HEK293T (cell line): ENCODE measurements around the gene GRIK1.

ENCODE experiments used
- CTCF ChIA-PET: fragments of 350-600 bp; formaldehyde crosslinking; extraction: SDS; loops from one replicate; lab custom pipeline; 2021; ENCODE audit warnings: antibody characterized with exemption, inconsistent platforms; lab: Yijun Ruan, JAX
- POLR2A ChIA-PET: fragments of 350-600 bp; formaldehyde crosslinking; extraction: SDS; loops from one replicate; lab custom pipeline; 2020; ENCODE audit warnings: antibody characterized with exemption, inconsistent platforms; lab: Yijun Ruan, JAX
- DNase-seq: peaks from one replicate; pipeline ENCODE4 v3.0.0; 2012; ENCODE audit warnings: mixed read lengths; ENCODE audit errors: extremely low spot score
- ARNT ChIP-seq: fragments of 450-650 bp; IDR thresholded peaks from 2 replicates; pipeline ENCODE4 v1.6.1; 2017; ENCODE audit warnings: mild to moderate bottlenecking
- BHLHE40 ChIP-seq: fragments of 450-650 bp; IDR thresholded peaks from 2 replicates; pipeline ENCODE4 v1.6.1; 2016; ENCODE audit warnings: mild to moderate bottlenecking, moderate library complexity, borderline replicate concordance
- CTBP1 ChIP-seq: fragments of 450-650 bp; IDR thresholded peaks from 2 replicates; pipeline ENCODE4 v1.6.1; 2016; ENCODE audit warnings: borderline replicate concordance
- ELF4 ChIP-seq: fragments of 450-650 bp; IDR thresholded peaks from 2 replicates; pipeline ENCODE4 v1.6.1; 2017; ENCODE audit warnings: antibody characterized with exemption
- FOXA1 ChIP-seq: fragments of 450-650 bp; IDR thresholded peaks from 2 replicates; pipeline ENCODE4 v1.6.1; 2016; ENCODE audit warnings: mild to moderate bottlenecking
- FOXK2 ChIP-seq: fragments of 450-650 bp; IDR thresholded peaks from 2 replicates; pipeline ENCODE4 v1.6.1; 2016; ENCODE audit warnings: mild to moderate bottlenecking
- FOXM1 ChIP-seq: fragments of 450-650 bp; IDR thresholded peaks from 2 replicates; pipeline ENCODE4 v1.6.1; 2017; ENCODE audit warnings: mild to moderate bottlenecking, borderline replicate concordance
- HDGF ChIP-seq: fragments of 450-650 bp; IDR thresholded peaks from 2 replicates; pipeline ENCODE4 v1.6.1; 2017; ENCODE audit warnings: antibody characterized with exemption, borderline replicate concordance
- L3MBTL2 ChIP-seq: fragments of 450-650 bp; conservative IDR thresholded peaks from 2 replicates; pipeline ENCODE4 v1.6.1; 2016; ENCODE audit warnings: mild to moderate bottlenecking
- LEF1 ChIP-seq: fragments of 450-650 bp; IDR thresholded peaks from 2 replicates; pipeline ENCODE4 v1.6.1; 2017; ENCODE audit warnings: mild to moderate bottlenecking, borderline replicate concordance
- NFRKB ChIP-seq: fragments of 450-650 bp; IDR thresholded peaks from 2 replicates; pipeline ENCODE4 v1.6.1; 2016; ENCODE audit warnings: mild to moderate bottlenecking, moderate library complexity
- SP1 ChIP-seq: fragments of 450-650 bp; IDR thresholded peaks from 2 replicates; pipeline ENCODE4 v1.6.1; 2017
- SUZ12 ChIP-seq: fragments of 450-650 bp; IDR thresholded peaks from 2 replicates; pipeline ENCODE4 v1.6.1; 2016; ENCODE audit warnings: mild to moderate bottlenecking
- TARDBP ChIP-seq: fragments of 450-650 bp; IDR thresholded peaks from 2 replicates; pipeline ENCODE4 v1.6.1; 2016
- ZNF384 ChIP-seq: fragments of 450-650 bp; IDR thresholded peaks from 2 replicates; pipeline ENCODE4 v1.6.1; 2016
- TF ChIP-seq, protein P1 (sequence below): fragments of 450-650 bp; IDR thresholded peaks from 2 replicates; pipeline ENCODE4 v1.6.1; 2016

Gene GRIK1

DNA sequence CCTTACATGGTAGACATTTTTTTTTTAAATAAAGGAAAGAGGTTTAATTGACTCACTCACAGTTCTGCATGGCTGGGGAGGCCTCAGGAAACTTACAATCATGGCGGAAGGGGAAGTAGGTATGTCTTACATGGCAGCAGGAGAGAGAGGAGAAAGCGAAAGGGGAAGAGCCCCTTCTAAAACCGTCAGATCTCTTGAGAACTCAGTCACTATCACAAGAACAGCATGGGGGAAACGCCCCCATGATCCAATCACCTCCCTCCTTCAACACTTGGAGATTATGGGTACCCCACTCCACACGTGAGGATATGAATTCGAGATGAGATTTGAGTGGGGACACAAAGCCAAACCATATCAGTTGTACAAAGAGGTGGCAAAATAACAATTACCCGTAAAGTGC is 301.7 kb downstream of the GRIK1 start:
- DNase-seq = no peak

GRCh38 chr21:29637553-29637952 is 302.2 kb downstream of the GRIK1 start:
- POLR2A ChIA-PET = no interaction called here
- no peak for DNase-seq

More for the DNA sequence above, 301.7 kb downstream of the GRIK1 start:
- CTCF ChIA-PET = no interaction called here
- no peak for TF ChIP-seq HDGF
- no peak for TF ChIP-seq LEF1
- no peak for TF ChIP-seq FOXK2
- TF ChIP-seq ELF4 = no peak
- TF ChIP-seq, protein P1, sequence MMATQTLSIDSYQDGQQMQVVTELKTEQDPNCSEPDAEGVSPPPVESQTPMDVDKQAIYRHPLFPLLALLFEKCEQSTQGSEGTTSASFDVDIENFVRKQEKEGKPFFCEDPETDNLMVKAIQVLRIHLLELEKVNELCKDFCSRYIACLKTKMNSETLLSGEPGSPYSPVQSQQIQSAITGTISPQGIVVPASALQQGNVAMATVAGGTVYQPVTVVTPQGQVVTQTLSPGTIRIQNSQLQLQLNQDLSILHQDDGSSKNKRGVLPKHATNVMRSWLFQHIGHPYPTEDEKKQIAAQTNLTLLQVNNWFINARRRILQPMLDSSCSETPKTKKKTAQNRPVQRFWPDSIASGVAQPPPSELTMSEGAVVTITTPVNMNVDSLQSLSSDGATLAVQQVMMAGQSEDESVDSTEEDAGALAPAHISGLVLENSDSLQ = no peak
- TF ChIP-seq ARNT = no peak
- TF ChIP-seq L3MBTL2 = no peak
- TF ChIP-seq NFRKB = no peak
- no peak for TF ChIP-seq ZNF384
- no peak for TF ChIP-seq SP1
- TF ChIP-seq TARDBP = no peak
- no peak for TF ChIP-seq BHLHE40
- TF ChIP-seq FOXA1 = no peak
- POLR2A ChIA-PET = no interaction called here

GRCh38 chr21:29637134-29637533 is 302.7 kb downstream of the GRIK1 start:
- CTCF ChIA-PET = no interaction called here
- TF ChIP-seq HDGF = no peak
- TF ChIP-seq FOXM1 = no peak
- TF ChIP-seq TARDBP = no peak
- TF ChIP-seq LEF1 = no peak
- no peak for TF ChIP-seq L3MBTL2
- no peak for TF ChIP-seq CTBP1
- no peak for TF ChIP-seq SUZ12
- TF ChIP-seq FOXA1 = no peak
- TF ChIP-seq ARNT = no peak
- no peak for TF ChIP-seq SP1
- no peak for TF ChIP-seq NFRKB
- TF ChIP-seq ZNF384 = no peak
- no peak for TF ChIP-seq ELF4
- TF ChIP-seq BHLHE40 = no peak
- TF ChIP-seq, protein P1 = no peak
- POLR2A ChIA-PET = no interaction called here
- DNase-seq = no peak

More at GRCh38 chr21:29637553-29637952, 302.2 kb downstream of the GRIK1 start:
- TF ChIP-seq CTBP1 (no peak), SP1 (no peak), BHLHE40 (no peak), NFRKB (no peak)
- CTCF ChIA-PET = no interaction called here

GRCh38 chr21:29634418-29634817 is 305.4 kb downstream of the GRIK1 start:
- CTCF ChIA-PET = no interaction called here
- TF ChIP-seq NFRKB (no peak), ARNT (no peak)
- no peak for DNase-seq
- POLR2A ChIA-PET = no interaction called here

GRCh38 chr21:29633756-29634155 is 306.0 kb downstream of the GRIK1 start:
- CTCF ChIA-PET = no interaction called here
- DNase-seq = no peak
- POLR2A ChIA-PET = no interaction called here
- TF ChIP-seq HDGF (no peak), FOXM1 (no peak), ZNF384 (no peak), FOXA1 (no peak), FOXK2 (no peak)

DNA sequence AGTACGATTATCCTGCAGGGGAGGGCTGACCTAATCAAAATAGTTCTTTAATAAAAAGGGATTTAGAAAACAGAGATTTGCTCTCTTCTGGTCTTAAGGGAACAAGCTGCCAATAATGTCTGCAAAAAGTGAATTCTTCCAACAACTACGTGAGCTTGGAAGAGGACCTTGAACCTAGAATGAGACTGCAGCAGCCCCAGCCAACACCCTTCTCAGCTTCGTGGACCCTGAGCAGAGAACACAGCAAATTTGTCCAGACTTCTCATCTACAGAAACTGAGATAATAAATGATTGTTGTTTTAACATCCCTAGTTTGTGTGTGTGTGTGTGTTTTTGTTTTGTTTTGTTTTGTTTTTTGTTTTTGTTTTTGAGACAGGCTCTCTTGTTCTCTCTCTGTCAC is 309.4 kb downstream of the GRIK1 start:
- CTCF ChIA-PET = no interaction called here
- no peak for TF ChIP-seq ARNT
- no peak for TF ChIP-seq SP1
- no peak for TF ChIP-seq FOXA1
- no peak for TF ChIP-seq LEF1
- TF ChIP-seq ZNF384 = no peak
- TF ChIP-seq NFRKB = no peak
- no peak for TF ChIP-seq BHLHE40
- TF ChIP-seq, protein P1 = no peak
- TF ChIP-seq L3MBTL2 = no peak
- no peak for TF ChIP-seq FOXM1
- TF ChIP-seq FOXK2 = no peak
- TF ChIP-seq HDGF = no peak
- TF ChIP-seq SUZ12 = no peak
- no peak for TF ChIP-seq TARDBP
- no peak for TF ChIP-seq ELF4
- POLR2A ChIA-PET = no interaction called here
- no peak for DNase-seq

DNA sequence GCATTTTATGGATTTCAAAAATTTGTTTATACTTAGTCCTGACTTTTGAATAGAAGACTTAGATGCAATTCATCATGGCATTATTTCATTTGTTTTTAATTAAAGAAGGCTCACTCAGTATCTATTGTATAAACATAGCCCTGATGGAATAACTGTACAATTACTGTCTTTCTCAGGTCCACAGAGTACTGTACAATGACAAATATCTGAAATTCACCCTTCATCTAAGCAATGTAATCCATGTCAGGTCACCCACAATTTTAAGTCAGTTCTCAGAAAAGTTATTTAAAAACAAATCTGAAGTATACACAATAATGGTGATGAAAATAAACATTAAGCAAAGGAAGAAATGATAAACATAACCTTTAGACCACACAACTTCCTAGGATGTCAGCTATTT is 311.9 kb downstream of the GRIK1 start:
- TF ChIP-seq ARNT = no peak
- TF ChIP-seq ZNF384 = no peak
- TF ChIP-seq CTBP1 = no peak
- TF ChIP-seq FOXM1 = no peak
- no peak for TF ChIP-seq BHLHE40
- TF ChIP-seq LEF1 = no peak
- no peak for TF ChIP-seq TARDBP
- no peak for TF ChIP-seq L3MBTL2
- no peak for TF ChIP-seq FOXK2
- TF ChIP-seq NFRKB = no peak
- no peak for TF ChIP-seq SP1
- no peak for TF ChIP-seq HDGF
- TF ChIP-seq, protein P1 = no peak
- TF ChIP-seq SUZ12 = no peak
- no peak for TF ChIP-seq ELF4
- TF ChIP-seq FOXA1 = no peak
- ChIA-PET CTCF (no interaction called here), POLR2A (no interaction called here)
- DNase-seq = no peak
